HTR-8/SVneo (cell line): ENCODE data around the gene SLC37A3.

Source experiments
- DNase-seq: peaks from one replicate; pipeline ENCODE4 v3.0.0; 2011; ENCODE audit warnings: low spot score, mixed read lengths; ENCODE audit not compliant: insufficient read length
- FAIRE-seq: peaks from 2 replicates; lab custom pipeline; 2011; peaks lifted over from hg19 to GRCh38; lab: Jason Lieb, UNC

The SLC37A3 gene

GRCh38 chr7:140284062-140284461 lies 114.3 kb downstream of the SLC37A3 start:
- FAIRE-seq (no peak), DNase-seq (no peak)
